T47D (cell line): ENCODE data around the gene TMEM245.

Experiments used
- DNase-seq, 2 experiments: peaks; one replicate each; pipeline versions ENCODE4 v3.0.0 to v3.0.0-alpha.2; 2011 to 2012; ENCODE audit warnings: low read depth in 1 of 2, low spot score in 1 of 2
- JUND ChIP-seq: IDR thresholded peaks from 2 replicates; pipeline ENCODE4 v1.6.1; 2012; ENCODE audit warnings: low read depth
- in situ Hi-C: cut with HindIII; loops from 2 replicates; pipeline ENCODE4 v1.10.0; 2016; ENCODE audit warnings: low sequenced_read_pairs, low pct_unique_long_range_greater_than_20kb

The TMEM245 gene

DNA sequence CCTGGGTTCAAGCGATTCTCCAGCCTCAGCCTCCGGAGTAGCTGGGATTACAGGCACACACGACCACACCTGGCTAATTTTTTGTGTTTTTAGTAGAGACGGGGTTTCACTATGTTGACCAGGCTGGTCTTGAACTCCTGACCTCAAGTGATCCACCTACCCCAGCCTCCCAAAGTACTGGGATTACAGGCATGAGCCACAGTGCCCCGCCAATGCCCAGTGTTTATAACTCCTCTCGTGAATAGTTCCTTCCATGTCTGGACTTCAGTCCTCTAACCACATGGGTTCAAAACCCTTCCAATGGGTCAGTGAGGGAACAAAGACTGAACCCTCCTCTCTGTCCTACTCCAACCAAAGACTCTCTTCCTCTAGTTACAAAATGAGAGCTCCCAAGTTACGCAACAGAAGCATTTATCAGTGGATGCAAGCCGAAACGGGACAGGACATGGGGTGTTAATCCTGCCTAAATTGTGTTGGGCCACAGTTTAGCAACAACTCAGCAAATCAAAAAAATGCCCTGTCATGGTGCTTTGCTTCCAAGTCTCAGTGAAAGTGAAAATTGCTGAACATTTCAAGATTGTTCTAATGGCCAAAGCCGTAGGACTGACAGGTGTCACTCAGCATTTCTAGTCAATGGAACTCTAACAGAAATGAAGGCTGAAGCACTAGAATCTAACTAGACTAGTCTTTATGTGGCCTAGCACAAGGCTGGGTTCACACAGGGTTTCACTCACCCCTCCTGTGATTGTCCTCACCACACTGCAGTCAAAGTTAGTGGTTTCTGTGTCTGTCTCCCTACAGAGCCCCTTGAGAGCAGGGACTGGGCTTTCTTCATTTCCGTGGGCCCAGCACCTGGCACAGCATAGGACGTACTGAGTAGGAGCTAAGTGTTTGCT lies 3.2 kb upstream of the TMEM245 start:
- no peak for TF ChIP-seq JUND
- in situ Hi-C loops: no loop called here
- DNase-seq: no peak

DNA sequence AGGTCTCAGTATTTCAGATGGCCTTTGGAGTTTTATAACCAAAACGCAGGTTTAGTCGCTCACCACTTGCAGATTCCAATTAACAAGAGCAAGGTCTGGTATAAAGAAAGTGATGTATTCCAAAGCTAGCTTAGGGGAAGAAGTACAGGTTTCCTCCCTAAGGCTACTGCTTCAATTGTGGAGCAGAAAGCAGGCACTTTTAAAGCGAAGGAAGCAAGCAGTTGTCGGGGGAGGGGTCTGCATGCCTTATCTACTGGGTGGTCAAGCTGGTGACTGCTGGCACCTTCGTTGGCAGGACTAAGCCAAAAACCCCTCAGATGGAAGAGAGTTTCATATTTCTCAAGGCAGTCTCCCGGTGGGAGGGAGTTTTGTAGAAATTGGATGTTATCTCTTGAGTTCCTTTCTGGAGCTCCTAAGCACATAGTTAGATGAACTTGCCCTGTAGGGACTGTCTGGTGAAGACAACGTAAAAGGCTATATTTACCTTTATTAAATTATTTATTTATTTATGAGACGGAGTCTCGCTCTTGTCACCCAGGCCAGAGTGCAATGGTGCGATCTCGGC lies 1.6 kb upstream of the TMEM245 start:
- TF ChIP-seq JUND: no peak
- in situ Hi-C loops: no loop called here
- no peak for DNase-seq

DNA sequence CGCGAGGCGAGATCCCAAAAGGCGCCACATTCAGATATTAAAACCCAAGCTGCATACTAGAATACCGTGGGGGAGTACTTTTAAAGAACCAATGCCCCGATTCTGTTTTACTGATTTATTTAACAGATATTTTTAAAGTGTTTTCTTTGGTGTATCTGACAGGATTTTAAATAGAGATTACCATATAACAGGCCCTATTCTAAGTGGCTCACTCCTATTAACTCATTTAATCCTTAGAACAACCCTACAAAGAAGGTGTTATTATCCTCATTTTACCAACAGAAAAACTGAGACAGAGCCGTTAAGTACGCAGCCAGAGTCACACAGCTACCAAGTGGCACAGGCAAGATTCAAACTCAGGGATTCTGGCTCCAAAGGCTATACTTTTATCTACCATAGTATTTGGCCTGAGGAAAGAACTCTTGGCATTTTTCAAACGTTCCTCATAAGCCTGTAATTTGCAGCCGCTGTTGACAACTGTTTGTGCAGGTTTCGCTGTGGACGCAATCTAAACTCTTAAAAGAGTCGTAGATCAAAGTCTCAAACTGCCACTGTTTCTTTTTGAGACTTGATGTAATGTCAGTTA lies 550 bp upstream of the TMEM245 start:
- TF ChIP-seq JUND: no peak
- in situ Hi-C loops: no loop called here
- no peak for DNase-seq

DNA sequence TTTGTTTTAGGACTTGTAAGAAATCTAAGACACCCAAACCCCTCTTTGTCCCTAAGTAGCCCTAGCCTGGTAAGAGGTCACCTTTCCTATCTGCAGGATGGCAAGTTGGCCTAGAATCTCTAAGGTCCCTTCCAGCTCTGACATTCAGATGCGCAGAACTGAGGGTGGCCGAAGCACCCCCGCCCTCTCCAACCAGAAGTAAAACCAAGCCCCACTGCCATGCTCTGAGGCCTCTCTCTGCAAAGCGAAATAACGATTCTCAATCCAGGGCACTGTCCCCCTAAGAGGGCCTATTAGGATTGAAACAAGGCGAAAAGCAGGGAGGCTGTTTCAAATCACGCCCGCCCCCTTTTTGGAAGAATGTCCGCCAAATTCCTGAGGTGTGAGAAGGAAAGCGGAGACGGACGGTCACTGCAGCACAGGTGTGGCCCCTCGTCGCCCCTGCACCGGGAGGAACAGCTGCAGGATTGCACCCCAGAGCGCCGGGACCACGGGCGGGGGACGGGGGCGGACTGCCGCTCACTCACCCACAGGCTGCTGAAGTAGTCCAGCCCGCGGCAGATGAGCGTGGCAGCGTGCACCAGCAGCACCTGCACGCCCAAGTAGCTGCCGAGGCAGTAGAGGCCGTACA lies 824 bp downstream of the TMEM245 start:
- peak; percentile 16 to 40 for DNase-seq
- no peak for TF ChIP-seq JUND
- in situ Hi-C loops: no loop called here

DNA sequence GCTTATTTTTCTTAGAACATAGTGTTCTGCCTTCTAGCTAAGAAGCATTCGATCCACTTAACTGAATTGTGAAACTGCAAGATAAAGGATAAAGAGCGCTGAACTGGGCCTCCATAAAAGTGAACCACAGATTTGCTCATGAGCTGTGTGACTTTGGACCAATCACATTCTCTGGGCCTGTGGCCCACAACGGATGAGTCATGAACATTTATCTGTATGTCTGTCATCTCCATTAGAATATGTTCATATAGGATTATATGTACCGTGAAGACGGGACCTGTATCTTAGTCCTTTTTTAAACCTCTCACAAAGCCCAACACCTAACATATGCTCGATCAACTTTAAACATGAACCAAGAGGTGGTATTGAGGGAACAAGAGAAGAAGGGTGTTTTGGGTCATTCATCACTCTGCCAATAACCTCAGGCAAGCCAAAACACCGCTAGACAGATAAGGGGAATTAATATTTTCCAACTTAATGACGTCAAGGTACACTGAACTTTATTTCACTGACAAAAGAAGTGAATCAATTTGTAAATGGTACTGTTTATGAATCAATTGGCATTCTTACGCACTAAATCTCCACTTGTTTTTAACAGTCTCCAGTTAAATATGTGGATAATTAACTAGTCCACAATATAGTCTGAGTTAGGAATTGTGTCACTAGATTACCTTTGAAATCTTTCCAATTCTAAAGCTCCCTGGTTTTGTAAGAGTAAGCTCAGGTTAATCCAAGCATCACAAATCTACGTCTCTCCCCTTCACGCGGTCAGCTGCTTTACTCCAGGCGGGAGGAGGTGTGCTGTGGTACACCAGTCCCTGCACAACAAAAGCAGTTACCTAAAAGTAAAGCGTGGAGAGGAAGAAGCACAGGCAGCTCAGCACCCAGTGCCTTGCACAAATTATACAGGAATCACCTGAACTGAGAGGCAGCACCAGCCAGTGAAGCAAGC lies 1.6 kb downstream of the TMEM245 start:
- no peak for TF ChIP-seq JUND
- peak; percentile 27 to 33 for DNase-seq
- in situ Hi-C loops: no loop called here

DNA sequence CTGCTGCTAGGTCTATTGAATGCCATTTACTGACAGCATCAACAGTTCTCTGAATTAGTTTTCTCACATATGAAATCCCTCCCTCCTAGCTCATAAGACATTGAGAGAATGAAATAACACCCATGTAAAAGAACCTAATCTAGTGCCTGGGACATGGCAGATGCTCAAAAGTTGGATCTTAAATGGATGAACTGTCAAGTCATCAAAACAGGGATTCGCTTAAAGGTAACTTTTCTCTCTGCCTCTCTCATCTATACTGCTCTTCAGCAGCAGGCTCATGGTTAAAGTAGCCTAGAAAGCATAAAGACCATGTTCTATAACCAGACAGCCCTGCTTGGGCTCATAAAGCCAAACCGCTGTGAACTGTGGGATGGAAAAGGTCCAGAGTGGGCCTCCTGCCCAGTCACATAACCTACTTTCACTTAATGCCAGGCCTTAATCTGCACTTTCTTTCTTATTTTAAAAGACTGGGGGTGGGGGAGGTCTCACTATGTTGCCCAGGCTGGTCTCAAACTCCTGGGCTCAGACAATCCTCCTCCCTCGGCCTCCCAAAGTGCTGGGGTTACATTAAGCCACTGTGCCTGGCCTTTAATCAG lies 3.7 kb downstream of the TMEM245 start:
- TF ChIP-seq JUND: no peak
- DNase-seq: no peak
- in situ Hi-C loops: no loop called here

DNA sequence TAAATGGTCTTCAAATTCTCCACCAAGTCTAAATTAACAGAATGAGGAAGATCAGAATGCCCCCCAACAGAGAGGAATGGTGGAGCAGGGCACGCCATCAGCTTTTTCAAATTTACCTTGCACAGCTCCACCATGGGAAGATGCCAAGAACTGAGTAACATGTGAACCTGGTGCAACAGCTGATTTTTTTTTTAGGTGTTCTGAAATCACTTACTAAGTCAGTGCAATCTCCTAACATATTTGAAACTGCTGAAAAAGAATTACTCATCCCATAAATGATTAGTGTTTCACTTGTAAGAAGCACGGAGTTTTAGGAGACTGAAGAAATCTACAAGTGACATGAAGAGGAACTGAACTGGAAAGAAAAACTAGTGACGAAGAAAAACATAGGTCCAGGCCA lies 5.1 kb downstream of the TMEM245 start:
- in situ Hi-C loops: no loop called here
- no peak for TF ChIP-seq JUND
- no peak for DNase-seq

DNA sequence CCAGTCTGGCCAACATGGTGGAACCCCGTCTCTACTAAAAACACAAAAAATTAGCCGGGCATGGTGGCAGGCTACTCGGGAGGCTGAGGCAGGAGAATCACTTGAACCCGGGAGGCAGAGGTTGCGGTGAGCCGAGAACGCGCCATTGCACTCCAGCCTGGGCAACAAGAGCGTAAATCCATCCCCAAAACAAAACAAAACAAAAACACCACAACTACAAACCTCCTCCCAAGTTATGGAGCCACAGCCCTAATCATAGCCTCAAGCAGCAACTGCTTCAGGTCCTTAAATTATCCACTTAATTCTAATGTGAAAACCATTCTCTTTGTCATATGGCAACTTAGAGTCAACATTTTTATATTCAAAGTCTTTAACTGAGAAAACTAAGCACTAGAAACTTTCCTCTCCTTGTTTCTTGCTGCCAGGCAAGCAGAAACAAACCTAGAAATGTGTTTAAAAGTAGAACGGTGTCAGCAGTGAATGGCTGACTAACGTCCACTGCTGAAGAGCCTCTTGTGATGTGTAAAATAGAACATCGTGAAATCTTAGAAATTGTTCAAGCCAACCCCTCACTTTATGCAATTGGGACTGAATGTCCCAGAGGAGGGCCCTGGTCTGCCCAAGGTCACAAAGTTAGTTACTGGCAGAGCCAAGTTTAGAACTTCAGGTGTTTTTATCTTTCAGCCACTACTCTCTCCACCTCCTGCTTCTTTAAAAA lies 5.7 kb downstream of the TMEM245 start:
- DNase-seq: no peak
- TF ChIP-seq JUND: no peak
- in situ Hi-C loops: no loop called here

DNA sequence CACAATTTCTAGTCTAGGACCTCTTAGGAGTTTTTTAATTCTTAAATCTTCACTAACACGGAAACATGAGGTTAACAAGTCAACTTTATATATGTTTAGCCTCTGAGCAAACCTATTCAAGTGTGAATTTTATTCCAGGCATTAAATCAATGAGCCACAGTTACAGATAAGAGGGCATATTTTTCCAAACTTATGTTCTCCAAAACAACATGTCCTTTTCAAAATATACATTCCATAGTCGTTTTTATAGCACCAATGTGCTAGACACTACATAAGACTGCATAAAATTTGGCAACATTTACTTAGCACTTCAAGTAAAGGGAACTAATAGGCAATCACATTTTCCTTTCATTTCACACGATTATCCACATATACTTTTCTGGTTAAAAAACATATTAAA lies 6.5 kb downstream of the TMEM245 start:
- in situ Hi-C loops: no loop called here
- DNase-seq: no peak
- no peak for TF ChIP-seq JUND

DNA sequence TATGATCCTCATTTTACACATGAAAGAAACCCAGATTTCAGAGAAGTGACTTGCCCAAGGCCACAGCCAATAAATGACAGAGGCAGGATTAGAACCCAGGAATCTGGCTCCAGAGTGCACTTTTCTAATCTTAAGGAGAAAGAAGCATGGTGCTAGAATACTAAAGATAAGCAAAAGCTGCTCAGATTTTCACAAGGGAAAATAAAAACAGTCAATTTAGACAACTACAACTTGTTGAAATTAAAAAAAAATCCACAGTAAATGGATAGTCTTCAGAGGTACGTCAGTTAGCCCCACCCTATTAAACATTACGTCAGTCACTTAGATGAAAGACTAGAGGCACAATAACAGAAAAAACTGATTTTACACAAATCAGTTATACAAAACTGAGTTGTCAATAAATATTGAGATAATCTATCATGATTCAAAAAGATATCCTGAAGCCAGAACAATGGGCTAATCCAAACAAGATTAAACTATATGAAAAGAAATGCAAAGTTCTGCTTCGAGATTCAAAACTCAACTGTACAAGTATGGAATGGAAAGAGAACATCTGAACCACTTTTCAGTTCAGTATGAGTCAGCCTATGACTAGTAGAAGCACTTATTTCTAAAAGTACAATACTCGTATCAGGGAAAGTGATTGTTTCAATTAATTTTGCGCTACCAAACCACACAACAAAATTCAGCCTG lies 9.3 kb downstream of the TMEM245 start:
- in situ Hi-C loops: no loop called here
- no peak for TF ChIP-seq JUND

DNA sequence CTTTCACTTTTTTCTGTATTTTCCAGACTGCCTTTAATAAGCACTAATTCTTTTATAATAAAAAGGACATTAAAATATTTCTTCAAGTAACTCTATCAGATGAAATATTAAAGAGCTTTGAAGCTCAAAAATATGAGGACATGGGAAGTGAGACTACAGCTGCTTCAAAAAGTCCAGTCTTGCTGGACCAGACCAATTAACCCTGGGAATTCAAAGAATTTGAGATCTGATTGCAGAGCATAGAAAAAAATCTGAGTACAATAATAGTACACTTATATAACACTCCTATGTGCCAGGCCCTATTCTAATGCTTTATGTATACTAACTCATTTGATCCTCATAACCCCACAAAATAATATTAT lies 9.8 kb downstream of the TMEM245 start:
- in situ Hi-C loops: no loop called here
- peak in 1 of 2 experiments; percentile 52 for DNase-seq
- no peak for TF ChIP-seq JUND

More for the DNA sequence above, 9.3 kb downstream of the TMEM245 start:
- no peak for DNase-seq
